GM18951 (cell line): Measurements from ENCODE around the gene SLC24A3.

ENCODE experiments used
- POLR2A ChIP-seq: IDR thresholded peaks from 4 replicates; pipeline ENCODE4 v1.6.1; 2011; ENCODE audit warnings: mild to moderate bottlenecking; ENCODE audit not compliant: insufficient read length, insufficient read depth; ENCODE audit errors: extremely low read depth
- in situ Hi-C: fragments of 300-500 bp; cut with MboI; formaldehyde crosslinking; loops from one replicate; pipeline ENCODE4 v1.12.0; 2022; ENCODE audit warnings: low sequenced_read_pairs, mixed read lengths, inconsistent platforms; ENCODE audit not compliant: unreplicated experiment

SLC24A3 gene

DNA sequence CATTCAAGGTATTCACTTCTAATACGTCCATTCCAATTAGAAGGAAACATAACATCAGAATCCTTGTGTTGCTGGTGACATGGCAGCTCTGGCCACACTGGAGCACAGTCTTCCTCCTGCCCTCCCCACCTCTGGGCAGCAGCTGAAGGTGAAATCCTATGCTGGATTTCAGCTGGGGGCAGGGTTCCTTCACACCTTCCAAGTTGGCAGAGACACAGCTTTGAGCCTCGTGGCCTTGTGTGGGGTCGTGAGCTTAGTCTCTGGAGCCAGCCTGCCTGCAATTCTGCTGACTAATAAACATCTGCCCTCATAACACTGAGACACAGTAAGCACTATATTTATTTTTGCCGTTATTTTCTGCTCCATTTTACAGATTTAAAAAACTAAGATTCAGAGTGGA is 326.7 kb downstream of the SLC24A3 start:
- in situ Hi-C loops = no loop called here
- no peak for TF ChIP-seq POLR2A

DNA sequence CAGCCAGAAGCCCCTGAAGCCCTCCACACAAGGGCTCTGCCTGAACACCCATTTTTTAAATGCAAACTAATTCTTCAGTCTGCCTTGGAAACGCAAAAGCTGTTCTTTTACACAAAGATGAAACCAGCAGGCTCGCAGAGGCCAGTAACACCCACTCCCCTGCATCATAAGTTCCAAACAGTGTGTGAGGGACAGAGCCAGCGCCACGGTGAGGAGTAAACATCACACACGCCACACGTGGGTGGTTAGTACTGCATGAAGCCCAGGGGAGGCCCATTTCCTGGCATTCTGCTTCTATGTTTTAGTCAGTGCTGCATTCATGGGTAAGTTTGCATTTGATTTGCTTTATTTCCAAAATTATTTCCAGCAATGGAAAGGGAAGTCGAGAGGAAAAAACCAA is 327.9 kb downstream of the SLC24A3 start:
- TF ChIP-seq POLR2A = no peak
- in situ Hi-C loops = no loop called here

DNA sequence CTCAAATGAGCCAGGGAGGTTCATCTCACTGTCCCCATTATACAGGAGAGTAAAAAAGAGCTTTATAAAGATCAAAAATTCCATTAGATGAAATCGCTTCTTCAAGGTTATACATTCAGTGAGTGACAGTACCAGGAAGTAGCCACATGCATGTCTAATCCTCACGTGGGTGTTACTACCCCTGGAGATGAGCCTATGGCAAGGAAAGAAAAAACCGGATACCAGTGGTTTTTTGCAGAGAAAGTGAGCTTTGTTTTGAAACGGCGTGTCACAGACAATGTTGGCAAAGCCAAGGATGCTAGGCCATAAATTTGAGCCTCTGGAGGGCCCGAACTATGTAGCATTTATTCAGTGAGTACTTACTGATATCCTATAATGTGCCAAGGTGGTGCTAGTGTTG is 330.7 kb downstream of the SLC24A3 start:
- TF ChIP-seq POLR2A = no peak
- in situ Hi-C loops = no loop called here

DNA sequence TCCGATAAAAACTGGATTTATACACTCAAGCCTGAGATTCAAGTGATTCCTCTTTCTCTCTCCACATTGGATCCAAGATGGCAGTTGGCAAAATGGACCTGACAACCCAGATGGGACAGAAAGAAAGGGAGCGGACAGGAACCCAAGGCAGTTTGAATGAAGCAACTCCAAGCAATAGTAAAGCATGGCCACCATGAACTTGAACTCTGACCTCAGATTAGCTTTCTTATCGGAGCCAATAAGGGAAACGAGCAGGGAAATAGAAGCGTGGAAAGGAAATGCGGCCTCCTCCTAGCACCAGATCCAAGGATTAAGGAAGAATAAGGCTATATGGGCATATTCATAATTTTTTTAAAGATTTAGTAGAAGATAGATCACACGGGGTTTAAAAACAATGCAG is 332.2 kb downstream of the SLC24A3 start:
- no peak for TF ChIP-seq POLR2A
- in situ Hi-C loops = no loop called here

DNA sequence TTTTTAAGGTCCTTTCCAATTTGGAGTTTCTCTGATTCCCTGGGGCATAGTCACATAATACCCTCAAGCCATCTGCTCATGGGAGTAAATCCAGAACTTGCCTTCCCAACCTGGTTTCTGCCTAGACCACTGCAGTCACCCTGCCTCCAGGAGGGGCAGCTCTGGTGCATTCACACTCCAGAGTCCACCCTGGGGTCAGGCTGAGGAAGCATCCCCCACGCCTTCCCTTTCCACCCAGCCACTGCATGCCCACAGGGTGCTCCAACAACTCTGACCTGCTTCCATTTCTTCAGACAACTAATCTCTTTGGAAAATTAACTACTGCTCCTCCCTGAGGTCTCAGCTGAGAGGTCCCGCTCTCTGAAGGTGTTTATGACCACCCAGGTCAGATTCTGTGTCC is 334.2 kb downstream of the SLC24A3 start:
- TF ChIP-seq POLR2A = no peak
- in situ Hi-C loops = no loop called here

DNA sequence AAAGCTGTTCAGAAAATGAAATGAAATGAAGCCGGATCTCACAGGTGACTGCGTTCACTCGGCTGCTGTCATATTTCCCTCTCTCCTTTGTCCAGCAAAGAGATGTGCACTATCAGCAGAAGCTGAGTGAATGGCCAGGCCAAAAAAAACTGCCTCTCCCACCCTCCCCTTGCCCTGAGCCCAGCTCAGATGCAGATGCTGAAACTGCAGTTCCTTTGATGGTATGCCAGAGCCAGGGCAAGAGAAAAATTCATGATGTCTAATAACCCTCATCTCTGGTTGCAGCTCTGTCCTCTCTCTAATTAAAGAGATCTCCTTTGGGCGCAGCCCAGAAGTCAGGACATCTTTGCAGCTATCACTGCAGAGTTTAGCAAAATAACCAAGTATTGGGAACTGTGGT is 335.1 kb downstream of the SLC24A3 start:
- no peak for TF ChIP-seq POLR2A
- in situ Hi-C loops = no loop called here

DNA sequence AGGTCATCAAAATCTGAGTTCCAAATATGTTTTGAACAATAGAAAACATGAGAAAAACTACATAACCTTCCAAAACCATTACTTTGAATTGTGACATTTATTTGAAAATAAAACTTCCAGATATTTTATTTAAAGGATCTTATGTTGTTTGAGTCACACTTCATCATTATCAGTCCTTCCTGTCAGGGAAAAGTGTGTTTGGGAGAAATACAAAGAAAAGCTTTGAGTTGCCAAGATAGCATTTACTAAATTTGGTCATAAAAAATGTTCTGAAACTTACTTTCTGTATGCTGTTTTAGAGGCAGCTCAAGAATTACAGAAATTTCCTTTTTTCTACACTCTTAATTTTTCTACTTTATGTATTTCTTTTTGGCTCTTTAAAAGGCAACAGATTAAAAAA is 337.5 kb downstream of the SLC24A3 start:
- in situ Hi-C loops = no loop called here
- no peak for TF ChIP-seq POLR2A

DNA sequence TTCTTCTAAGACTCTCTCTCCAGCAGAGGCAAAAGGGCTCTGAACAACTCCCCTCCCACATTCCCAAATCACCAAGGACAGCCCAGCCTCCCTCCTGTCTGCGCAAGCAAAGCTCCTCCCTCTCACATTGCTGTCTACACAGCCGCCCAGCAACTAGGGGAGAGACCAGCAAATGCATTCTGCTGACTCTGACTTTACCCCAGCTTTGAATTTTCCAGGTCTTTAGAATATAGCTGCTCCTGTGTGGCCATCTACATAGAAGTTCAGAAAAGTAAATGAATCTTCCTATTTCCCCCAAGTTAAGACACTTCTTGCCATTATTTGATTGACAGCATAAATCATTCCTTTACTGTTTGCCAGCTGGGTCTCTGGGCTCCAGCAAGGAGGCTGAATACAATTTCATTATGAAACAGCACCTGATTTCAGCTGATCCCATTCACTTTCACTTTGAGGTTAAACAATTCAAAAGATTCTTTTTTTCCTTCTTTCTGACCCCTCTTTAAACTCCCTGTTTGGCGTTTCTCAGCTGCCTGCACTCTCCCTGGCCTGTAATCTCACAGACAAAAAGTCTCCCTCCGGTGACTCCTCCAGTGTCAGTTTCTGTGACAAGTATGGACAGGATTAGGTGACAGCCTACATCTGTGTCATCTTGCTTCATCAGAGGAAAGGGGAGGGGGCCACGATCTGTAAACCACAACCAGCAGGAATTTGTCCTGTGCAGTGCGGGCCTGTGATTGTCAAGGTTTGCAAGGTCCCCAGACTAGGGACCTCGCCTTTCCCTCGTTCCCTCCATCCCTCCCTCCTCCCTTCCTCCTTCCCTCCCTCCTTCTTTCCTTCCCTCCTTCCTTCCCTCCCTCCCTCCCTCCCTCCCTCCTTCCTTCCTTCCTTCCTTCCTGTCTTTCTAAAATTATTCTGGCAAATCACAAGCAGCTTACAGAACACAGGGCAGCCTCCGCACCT is 340.1 kb downstream of the SLC24A3 start:
- in situ Hi-C loops = no loop called here
- no peak for TF ChIP-seq POLR2A

DNA sequence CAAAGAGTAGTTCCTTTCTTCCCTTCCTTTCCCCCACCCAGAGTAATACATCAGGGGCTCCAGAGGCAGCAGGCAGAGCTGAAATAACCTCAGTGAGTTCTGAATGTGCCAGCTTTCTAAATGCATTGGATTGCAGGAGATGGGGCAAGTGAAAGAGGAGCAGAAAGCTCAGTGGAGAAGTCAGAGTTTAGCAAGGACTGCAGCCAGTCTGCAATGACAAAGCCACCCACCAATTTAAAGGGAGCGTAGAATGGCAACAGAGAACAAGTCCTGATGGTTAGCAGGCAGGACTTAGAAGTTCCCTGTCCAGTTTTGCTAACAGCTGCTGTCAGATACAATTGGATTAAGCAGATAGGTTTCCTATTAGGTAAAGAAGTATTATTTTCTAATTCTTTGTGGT is 342.2 kb downstream of the SLC24A3 start:
- in situ Hi-C loops = no loop called here
- no peak for TF ChIP-seq POLR2A

DNA sequence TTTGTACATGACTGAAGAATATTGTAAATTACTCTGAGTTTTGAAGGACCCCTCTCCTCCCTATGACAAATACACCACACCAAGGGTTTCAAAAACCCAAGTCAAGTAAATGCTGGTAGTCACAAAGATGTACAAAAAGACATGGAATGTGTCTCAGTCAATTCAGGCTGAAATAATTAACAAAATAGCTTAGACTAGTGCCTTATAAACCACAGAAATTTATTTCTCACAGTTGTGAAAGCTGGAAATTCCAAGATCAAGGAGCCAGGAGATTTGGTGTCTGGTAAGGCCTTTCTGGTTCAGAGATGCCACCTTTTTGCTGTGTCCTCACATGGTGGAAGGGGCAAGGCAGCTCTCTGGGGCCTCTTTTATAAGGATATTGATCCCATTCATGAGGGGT is 343.3 kb downstream of the SLC24A3 start:
- TF ChIP-seq POLR2A = no peak

DNA sequence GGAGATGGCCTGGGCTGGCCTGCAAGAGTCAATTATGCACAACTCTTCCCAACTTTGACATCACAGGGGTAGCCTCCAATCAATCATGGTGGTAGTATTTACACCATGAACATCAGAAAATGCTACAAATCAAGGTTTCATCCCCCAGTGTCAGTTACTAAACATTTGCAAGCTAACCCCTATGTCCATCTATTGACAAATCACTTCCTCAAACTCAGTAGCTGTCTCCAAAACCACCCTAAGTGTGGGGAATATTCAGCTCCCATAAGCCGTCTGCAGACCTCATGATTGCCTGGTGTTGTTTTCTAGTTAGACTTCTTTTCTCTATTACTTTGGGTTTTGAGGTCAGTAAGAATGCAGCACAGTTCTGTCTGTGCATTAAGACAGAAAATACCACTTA is 344.8 kb downstream of the SLC24A3 start:
- TF ChIP-seq POLR2A = no peak
- in situ Hi-C loops = no loop called here

More for the DNA sequence above, 343.3 kb downstream of the SLC24A3 start:
- in situ Hi-C loops = no loop called here

DNA sequence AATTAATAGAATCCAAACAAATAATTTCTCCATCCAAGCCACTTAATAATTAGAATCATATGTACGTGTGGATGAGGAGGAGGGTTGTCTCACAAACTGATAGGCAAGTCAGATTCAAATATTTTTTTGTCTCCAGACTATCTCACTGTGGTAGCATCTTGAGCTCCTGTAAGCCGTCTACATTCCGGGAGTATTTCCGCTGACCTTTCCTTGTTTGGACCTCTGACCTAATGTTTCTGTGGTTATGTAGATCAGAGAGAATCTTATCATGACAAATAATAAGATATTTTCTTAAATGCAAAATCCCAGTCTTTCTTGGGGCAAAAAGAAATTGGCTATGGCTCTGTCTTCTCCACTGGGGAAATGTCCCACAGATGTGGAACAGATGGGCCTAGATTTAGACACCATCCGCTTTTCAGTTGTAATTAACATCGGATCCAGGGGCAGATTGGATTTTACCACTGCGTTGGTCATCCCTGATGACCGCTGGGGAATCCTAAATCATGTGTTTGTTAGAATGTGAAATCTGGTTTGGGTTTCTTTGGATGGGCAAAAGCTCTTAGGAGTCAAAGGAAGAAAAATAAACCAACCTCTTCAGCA is 348.5 kb downstream of the SLC24A3 start:
- TF ChIP-seq POLR2A = no peak

DNA sequence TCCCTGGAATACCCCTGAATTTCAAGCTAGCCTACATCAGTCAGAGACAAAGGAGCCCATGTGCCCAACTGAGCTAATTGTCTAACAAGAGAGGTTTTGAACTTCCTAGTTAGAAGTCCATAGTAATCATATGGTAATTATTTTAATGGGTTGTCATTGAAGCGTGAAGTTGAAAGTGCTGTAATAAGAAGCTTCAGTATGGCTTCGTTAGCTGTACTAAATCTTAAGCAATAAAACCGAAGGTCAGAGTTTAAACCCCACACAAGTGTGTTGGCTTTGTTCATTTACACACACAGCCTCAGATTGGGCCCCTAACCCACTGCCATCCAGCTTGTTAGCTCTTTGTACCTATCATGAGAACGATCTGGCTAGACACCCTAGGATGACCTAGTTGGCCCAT is 350.0 kb downstream of the SLC24A3 start:
- in situ Hi-C loops = no loop called here
- no peak for TF ChIP-seq POLR2A

More for the DNA sequence above, 348.5 kb downstream of the SLC24A3 start:
- in situ Hi-C loops = no loop called here

DNA sequence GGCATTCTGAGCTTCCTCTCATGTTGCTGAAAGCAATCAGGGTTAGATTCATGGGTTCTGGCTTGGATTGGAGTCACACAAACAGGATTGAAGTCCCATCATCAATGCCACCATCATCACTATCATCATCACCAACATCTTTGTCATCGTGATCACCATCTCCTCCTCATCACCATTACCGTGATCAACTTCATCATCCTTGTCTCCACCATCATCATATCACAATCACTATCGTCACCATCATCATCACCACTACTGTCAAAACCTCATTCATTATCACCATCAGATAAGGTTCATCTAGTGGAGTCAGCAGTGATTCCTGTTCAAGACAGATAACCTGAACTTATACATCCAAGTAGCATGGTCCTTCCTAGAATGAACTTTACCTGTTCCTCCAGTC is 351.8 kb downstream of the SLC24A3 start:
- TF ChIP-seq POLR2A = no peak
- in situ Hi-C loops = no loop called here
